Hepatocyte (in vitro differentiated cells): Measurements from ENCODE around the gene CA11.

ENCODE experiments used
- CTCF ChIP-seq: fragments of 200-600 bp; sonication (generic); IDR thresholded peaks from 2 replicates; pipeline ENCODE4 v1.5.1; 2016; ENCODE audit warnings: antibody characterized with exemption, mild to moderate bottlenecking; ENCODE audit not compliant: poor library complexity
- EZH2phosphoT487 ChIP-seq: fragments of 200-600 bp; sonication (generic); IDR thresholded peaks from one replicate; pipeline ENCODE4 v1.6.1; 2018; ENCODE audit warnings: antibody characterized with exemption, mild to moderate bottlenecking, low read depth, moderate library complexity; ENCODE audit not compliant: unreplicated experiment, severe bottlenecking

GRCh38 chr19:48637449-48637947 is 8.5 kb downstream of the CA11 start:
- TF ChIP-seq CTCF (no peak), EZH2phosphoT487 (no peak)
